GM18499 (cell line): ENCODE data around the gene RASGEF1B.
"Not testable (repeated sequence)": the region's sequence is repeated elsewhere in the genome, so short reads cannot be mapped to it uniquely, and the experiment has no call there.

ENCODE experiments used
- ATAC-seq: cut with Tn5 transposase; IDR thresholded peaks from one replicate; pipeline ENCODE4 v1.9.1; 2021; ENCODE audit warnings: moderate number of reproducible peaks; ENCODE audit not compliant: insufficient read depth, unreplicated experiment

Gene RASGEF1B

GRCh38 chr4:81498551-81499099 is 26.9 kb upstream of the RASGEF1B start:
- no peak for ATAC-seq

GRCh38 chr4:81498046-81498445 is 26.3 kb upstream of the RASGEF1B start:
- ATAC-seq = no peak

- ATAC-seq = no peak
Observed at GRCh38 chr4:81495345-81495744, 23.6 kb upstream of the RASGEF1B start.

GRCh38 chr4:81494031-81494431 is 22.3 kb upstream of the RASGEF1B start:
- ATAC-seq = peak; percentile 78

- no peak for ATAC-seq
Observed at GRCh38 chr4:81492606-81493230, 21.0 kb upstream of the RASGEF1B start.

GRCh38 chr4:81491943-81492342 is 20.2 kb upstream of the RASGEF1B start:
- no peak for ATAC-seq

- no peak for ATAC-seq
Observed at GRCh38 chr4:81490403-81491160, 18.9 kb upstream of the RASGEF1B start.

- ATAC-seq = no peak
Observed at GRCh38 chr4:81486502-81486901, 14.8 kb upstream of the RASGEF1B start.

- ATAC-seq = no peak
Observed at GRCh38 chr4:81485310-81485980, 13.7 kb upstream of the RASGEF1B start.

- ATAC-seq = no peak
Observed at GRCh38 chr4:81482326-81482725, 10.6 kb upstream of the RASGEF1B start.

- ATAC-seq = no peak
Observed at GRCh38 chr4:81481151-81481550, 9.4 kb upstream of the RASGEF1B start.

- ATAC-seq = not testable (repeated sequence)
Observed at GRCh38 chr4:81479573-81479972, 7.9 kb upstream of the RASGEF1B start.

GRCh38 chr4:81473331-81474265 is 1.9 kb upstream of the RASGEF1B start:
- not testable (repeated sequence) for ATAC-seq

GRCh38 chr4:81472281-81473182 is 825 bp upstream of the RASGEF1B start:
- peak; percentile 41 for ATAC-seq

GRCh38 chr4:81471298-81471587 is 464 bp downstream of the RASGEF1B start:
- ATAC-seq = no peak

- ATAC-seq = no peak
Observed at GRCh38 chr4:81470456-81471297, 1.0 kb downstream of the RASGEF1B start.

- ATAC-seq = no peak
Observed at GRCh38 chr4:81469781-81470455, 1.8 kb downstream of the RASGEF1B start.

- ATAC-seq = no peak
Observed at GRCh38 chr4:81468678-81469077, 3.0 kb downstream of the RASGEF1B start.
